PFSK-1 (cell line): ENCODE data around the gene ATP6V1B1.

Source experiments
- POLR2AphosphoS5 ChIP-seq: IDR thresholded peaks from 2 replicates; pipeline ENCODE4 v1.6.1; 2012; ENCODE audit warnings: low read depth, mild to moderate bottlenecking, control low read depth, low read length, moderate library complexity
- REST ChIP-seq, 2 experiments: IDR thresholded peaks; 2 replicates each; pipeline versions ENCODE4 v1.6.1 to v1.8.0; 2011 to 2012; ENCODE audit warnings: low read depth in 2 of 2, low read length in 2 of 2, control low read depth in 1 of 2, inconsistent platforms in 1 of 2, mild to moderate bottlenecking in 1 of 2, moderate library complexity in 1 of 2; ENCODE audit not compliant: insufficient read depth in 1 of 2
- SIN3A ChIP-seq: IDR thresholded peaks from 2 replicates; pipeline ENCODE4 v1.6.1; 2012; ENCODE audit warnings: mild to moderate bottlenecking, low read length, moderate library complexity, borderline replicate concordance; ENCODE audit not compliant: insufficient read depth

GRCh38 chr2:70934981-70935380 is 719 bp upstream of the ATP6V1B1 start:
- TF ChIP-seq REST (IDR thresholded peaks at IDR 0.05; ENCODE audit: insufficient read depth in 1 of 2, low read depth in 2 of 2, low read length in 2 of 2) (no peak), POLR2AphosphoS5 (no peak), SIN3A (no peak)
